Mucosa of rectum (tissue), 2 donors: Measurements from ENCODE around the gene STH.

ENCODE experiments used
- H3K27ac ChIP-seq, 2 donors: one replicate each; pipeline ENCODE4 v1.7.0; 2013; ENCODE audit warnings: inconsistent platforms in 2 of 2, low read depth in 2 of 2, low read length in 2 of 2
- H3K27me3 ChIP-seq, 2 donors: one replicate each; pipeline ENCODE4 v1.7.0; 2013; ENCODE audit warnings: low read length in 2 of 2; ENCODE audit not compliant: control insufficient read depth in 2 of 2, insufficient read depth in 2 of 2
- H3K36me3 ChIP-seq, 2 donors: one replicate each; pipeline ENCODE4 v1.7.0; 2013; ENCODE audit warnings: low read length in 2 of 2; ENCODE audit not compliant: control insufficient read depth in 2 of 2, insufficient read depth in 2 of 2
- H3K4me1 ChIP-seq, 2 donors: one replicate each; pipeline ENCODE4 v1.7.0; 2013; ENCODE audit warnings: low read length in 2 of 2, mild to moderate bottlenecking in 1 of 2; ENCODE audit not compliant: control insufficient read depth in 2 of 2, insufficient read depth in 2 of 2
- H3K4me3 ChIP-seq, 2 donors: one replicate each; pipeline ENCODE4 v1.7.0; 2013; ENCODE audit warnings: low read length in 2 of 2
- H3K9ac ChIP-seq, 2 donors: one replicate each; pipeline ENCODE4 v1.7.0; 2013; ENCODE audit warnings: low read length in 2 of 2, low read depth in 1 of 2, mild to moderate bottlenecking in 1 of 2
- H3K9me3 ChIP-seq, 2 donors: one replicate each; pipeline ENCODE4 v1.7.0; 2013; ENCODE audit warnings: low read length in 2 of 2; ENCODE audit not compliant: control insufficient read depth in 2 of 2
- donor health status: healthy.
- donor health status: Normal muscosa, but diverticular disease.

Gene STH

GRCh38 chr17:45966606-45967280 lies 32.3 kb upstream of the STH start:
- Histone ChIP-seq H3K9me3 (no peaks in the 10 kb centered on the region), H3K4me3 (no peak overlapping the region), H3K36me3 (no peaks in the 10 kb centered on the region), H3K27ac (no peak overlapping the region), H3K27me3 (peaks cover 5 to 6% of the 10 kb centered on the region in 2 donors), H3K9ac (no peak overlapping the region), H3K4me1 (no peaks in the 10 kb centered on the region)

- no peak overlapping the region for H3K9ac ChIP-seq
- H3K9me3 ChIP-seq = no peaks in the 10 kb centered on the region
- H3K27ac ChIP-seq = no peak overlapping the region
- H3K27me3 ChIP-seq = peaks cover 5 to 6% of the 10 kb centered on the region in 2 donors
- no peaks in the 10 kb centered on the region for H3K4me1 ChIP-seq
- H3K36me3 ChIP-seq = no peaks in the 10 kb centered on the region
- no peak overlapping the region for H3K4me3 ChIP-seq
Observed at GRCh38 chr17:45967378-45967777, 31.7 kb upstream of the STH start.

GRCh38 chr17:45968732-45969131 lies 30.3 kb upstream of the STH start:
- Histone ChIP-seq H3K27ac (no peak overlapping the region), H3K4me3 (no peak overlapping the region)

GRCh38 chr17:45969726-45970125 lies 29.3 kb upstream of the STH start:
- no peaks in the 10 kb centered on the region for H3K9me3 ChIP-seq
- H3K4me1 ChIP-seq = no peaks in the 10 kb centered on the region
- H3K9ac ChIP-seq = no peak overlapping the region
- H3K4me3 ChIP-seq = no peak overlapping the region
- no peaks in the 10 kb centered on the region for H3K36me3 ChIP-seq
- H3K27ac ChIP-seq = no peak overlapping the region
- peaks cover 5 to 6% of the 10 kb centered on the region in 2 donors for H3K27me3 ChIP-seq

More at GRCh38 chr17:45968732-45969131, 30.3 kb upstream of the STH start:
- Histone ChIP-seq H3K9ac (no peak overlapping the region), H3K9me3 (no peaks in the 10 kb centered on the region), H3K4me1 (no peaks in the 10 kb centered on the region), H3K36me3 (no peaks in the 10 kb centered on the region), H3K27me3 (peaks cover 5 to 6% of the 10 kb centered on the region in 2 donors)

- Histone ChIP-seq H3K4me3 (no peak overlapping the region), H3K9ac (no peak overlapping the region), H3K4me1 (no peaks in the 10 kb centered on the region), H3K9me3 (no peaks in the 10 kb centered on the region), H3K27me3 (peaks cover 5 to 6% of the 10 kb centered on the region in 2 donors), H3K27ac (no peak overlapping the region), H3K36me3 (no peaks in the 10 kb centered on the region)
Observed at GRCh38 chr17:45970659-45971058, 28.4 kb upstream of the STH start.

- H3K4me3 ChIP-seq = no peak overlapping the region
- no peaks in the 10 kb centered on the region for H3K4me1 ChIP-seq
- no peaks in the 10 kb centered on the region for H3K9me3 ChIP-seq
- H3K27ac ChIP-seq = no peak overlapping the region
- H3K36me3 ChIP-seq = no peaks in the 10 kb centered on the region
- no peak overlapping the region for H3K9ac ChIP-seq
- H3K27me3 ChIP-seq = peaks cover 5 to 6% of the 10 kb centered on the region in 2 donors
Observed at GRCh38 chr17:45971698-45972141, 27.3 kb upstream of the STH start.

GRCh38 chr17:45972531-45972930 lies 26.5 kb upstream of the STH start:
- H3K27ac ChIP-seq = no peak overlapping the region
- H3K4me1 ChIP-seq = no peaks in the 10 kb centered on the region
- no peak overlapping the region for H3K9ac ChIP-seq

GRCh38 chr17:45973099-45973780 lies 25.8 kb upstream of the STH start:
- H3K27ac ChIP-seq = no peak overlapping the region
- no peaks in the 10 kb centered on the region for H3K4me1 ChIP-seq
- H3K9ac ChIP-seq = no peak overlapping the region

More at GRCh38 chr17:45972531-45972930, 26.5 kb upstream of the STH start:
- H3K4me3 ChIP-seq = no peak overlapping the region
- no peaks in the 10 kb centered on the region for H3K36me3 ChIP-seq
- peaks cover 2 to 3% of the 10 kb centered on the region in 2 donors for H3K27me3 ChIP-seq
- no peaks in the 10 kb centered on the region for H3K9me3 ChIP-seq

GRCh38 chr17:45973946-45974859 lies 24.8 kb upstream of the STH start:
- H3K4me3 ChIP-seq = no peak overlapping the region
- H3K27me3 ChIP-seq = no peaks in the 10 kb centered on the region
- no peaks in the 10 kb centered on the region for H3K4me1 ChIP-seq
- H3K9ac ChIP-seq = no peak overlapping the region
- H3K27ac ChIP-seq = no peak overlapping the region
- no peaks in the 10 kb centered on the region for H3K9me3 ChIP-seq
- no peaks in the 10 kb centered on the region for H3K36me3 ChIP-seq

More at GRCh38 chr17:45973099-45973780, 25.8 kb upstream of the STH start:
- Histone ChIP-seq H3K9me3 (no peaks in the 10 kb centered on the region), H3K36me3 (no peaks in the 10 kb centered on the region), H3K4me3 (no peak overlapping the region), H3K27me3 (peaks cover 0 to under 1% of the 10 kb centered on the region in 2 donors)
